Measurements from ENCODE around the gene PRR15.

Gene PRR15

DNA sequence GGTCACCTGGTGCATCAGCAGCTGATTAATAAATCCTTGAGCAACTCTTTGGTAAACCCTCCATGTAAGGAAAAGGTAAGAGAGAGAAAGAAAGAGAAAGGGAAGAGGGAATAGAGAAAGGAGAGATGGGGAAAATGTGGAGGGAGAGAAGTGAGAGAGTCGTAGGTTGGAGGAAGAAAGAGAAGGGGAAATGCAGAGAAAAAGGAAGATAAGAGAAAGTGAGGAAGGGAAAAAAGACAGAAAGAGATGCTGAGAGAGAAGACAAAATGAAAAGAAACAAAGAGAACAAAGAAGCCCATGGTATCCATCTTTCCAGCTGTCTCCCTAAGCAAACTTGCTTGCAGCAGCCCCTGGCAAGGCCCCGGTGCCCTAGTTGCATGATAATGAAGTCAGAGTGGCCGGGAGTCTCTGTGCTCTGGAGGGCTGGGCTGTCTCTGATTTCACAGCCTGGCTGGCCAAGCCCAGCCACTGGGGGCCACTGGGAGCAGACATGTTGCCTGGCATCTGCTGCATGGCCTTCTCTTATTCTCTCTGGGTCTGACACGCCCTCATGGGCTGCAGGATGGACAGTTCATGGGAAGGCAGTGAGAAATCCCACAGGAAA lies 48.4 kb downstream of the PRR15 start:
- no peak for DNase-seq

DNA sequence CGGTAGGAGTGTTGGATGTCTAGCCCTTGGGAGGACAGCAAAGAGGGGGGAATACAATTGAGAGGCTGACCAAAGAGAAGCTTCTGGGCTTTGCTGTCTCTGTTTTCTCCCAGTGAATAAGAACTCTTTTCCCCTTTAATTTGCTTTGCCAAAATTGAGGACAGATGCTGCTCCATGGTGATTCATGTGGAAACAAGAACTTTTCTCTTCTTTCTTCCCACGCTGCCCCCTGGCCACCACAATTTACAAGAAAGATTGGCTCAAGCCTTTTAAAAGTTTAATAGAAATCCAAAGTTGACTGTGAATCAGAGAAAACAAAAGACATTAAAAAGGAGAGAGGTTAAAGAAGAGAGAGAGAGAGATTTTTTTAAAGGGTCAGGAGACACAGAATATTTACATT lies 49.0 kb downstream of the PRR15 start:
- DNase-seq, result no peak

DNA sequence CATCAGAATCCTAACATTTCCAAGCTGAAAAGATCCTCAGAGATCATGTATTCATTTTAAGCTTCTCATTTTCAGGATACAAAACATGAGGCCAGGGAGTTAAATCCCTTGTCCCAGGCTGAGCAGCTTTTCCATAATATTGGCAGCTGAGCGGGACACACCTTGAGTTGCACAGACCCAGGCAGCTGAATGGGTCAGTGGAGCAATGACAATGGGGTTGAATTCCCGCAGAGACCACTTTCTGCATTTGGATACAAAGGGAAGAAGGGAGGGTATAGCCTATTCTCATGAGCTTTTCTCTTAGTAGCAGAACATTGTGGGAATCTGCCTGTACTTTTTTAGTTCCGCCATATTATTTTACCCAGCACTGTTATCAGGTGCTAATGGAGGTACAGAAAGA lies 49.5 kb downstream of the PRR15 start:
- DNase-seq, result no peak

DNA sequence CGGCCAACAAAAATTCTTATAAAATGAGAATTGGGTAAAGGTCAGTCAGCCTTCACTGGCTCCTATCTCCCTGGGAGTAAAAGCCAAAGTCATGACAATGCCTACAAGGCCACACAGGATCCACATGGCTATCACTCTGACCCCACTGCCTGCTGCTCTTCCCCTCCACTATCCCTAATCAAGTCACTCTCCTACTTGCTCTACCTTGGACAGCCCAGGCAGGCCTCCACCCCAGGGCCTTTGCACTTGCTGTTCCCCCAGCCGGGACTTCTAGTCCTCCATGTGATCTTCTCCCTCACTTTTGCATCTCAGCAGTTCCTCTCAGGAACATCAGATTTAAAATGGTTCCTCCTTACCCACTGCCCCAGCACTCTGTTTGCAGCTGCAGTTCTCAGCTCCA lies 50.6 kb downstream of the PRR15 start:
- DNase-seq, result no peak
